Mesenchymal stem cell (in vitro differentiated cells and primary cell): ENCODE results near the gene P3R3URF.

Experiments
- DNase-seq: peaks from one replicate; pipeline ENCODE4 v3.0.0-alpha.2; 2013
- H2AFZ ChIP-seq: one replicate; pipeline ENCODE4 v1.6.1; 2013; ENCODE audit warnings: low read depth, mild to moderate bottlenecking, control low read depth, inconsistent platforms, low read length, moderate library complexity
- H2AK5ac ChIP-seq: 2 replicates; pipeline ENCODE4 v1.6.1; 2013; ENCODE audit warnings: low read length, moderate library complexity, mild to moderate bottlenecking, inconsistent platforms; ENCODE audit not compliant: severe bottlenecking
- H2BK120ac ChIP-seq: one replicate; pipeline ENCODE4 v1.6.1; 2013; ENCODE audit warnings: low read depth, mild to moderate bottlenecking, inconsistent platforms, low read length, moderate library complexity
- H2BK12ac ChIP-seq, 2 experiments: one replicate each; pipeline ENCODE4 v1.6.1; 2013; ENCODE audit warnings: inconsistent platforms in 2 of 2, low read length in 2 of 2, mild to moderate bottlenecking in 2 of 2, moderate library complexity in 2 of 2, control low read depth in 1 of 2
- H2BK15ac ChIP-seq: one replicate; pipeline ENCODE4 v1.6.1; 2013; ENCODE audit warnings: mild to moderate bottlenecking, low read depth, inconsistent platforms; ENCODE audit not compliant: poor library complexity, severe bottlenecking
- H2BK5ac ChIP-seq: 2 replicates; pipeline ENCODE4 v1.6.1; 2013; ENCODE audit warnings: low read depth, mild to moderate bottlenecking, low read length, control low read depth, inconsistent platforms; ENCODE audit not compliant: poor library complexity, severe bottlenecking
- H3K14ac ChIP-seq, 2 experiments: one replicate each; pipeline ENCODE4 v1.6.1; 2013; ENCODE audit warnings: inconsistent platforms in 2 of 2, low read length in 2 of 2, control low read depth in 1 of 2, mild to moderate bottlenecking in 1 of 2, moderate library complexity in 1 of 2
- H3K18ac ChIP-seq, 2 experiments: one replicate each; pipeline ENCODE4 v1.6.1; 2013; ENCODE audit warnings: inconsistent platforms in 2 of 2, low read length in 2 of 2, control low read depth in 1 of 2, low read depth in 1 of 2, mild to moderate bottlenecking in 1 of 2
- H3K23ac ChIP-seq, 2 experiments: one replicate each; pipeline ENCODE4 v1.6.1; 2013; ENCODE audit warnings: inconsistent platforms in 2 of 2, low read length in 2 of 2, mild to moderate bottlenecking in 2 of 2, moderate library complexity in 2 of 2, control low read depth in 1 of 2
- H3K27ac ChIP-seq: 2 replicates; pipeline ENCODE4 v1.5.1; 2013; ENCODE audit warnings: mild to moderate bottlenecking, moderate library complexity, low read length, control low read depth, inconsistent platforms; ENCODE audit not compliant: poor library complexity, severe bottlenecking
- H3K27me3 ChIP-seq, 2 experiments: 2 replicates each; pipeline versions ENCODE4 v1.6.1 to v1.7.0; 2013; ENCODE audit warnings: low read length in 2 of 2, mild to moderate bottlenecking in 2 of 2, moderate library complexity in 2 of 2, control low read depth in 1 of 2, inconsistent platforms in 1 of 2; ENCODE audit not compliant: control insufficient read depth in 1 of 2, insufficient read depth in 1 of 2
- H3K36me3 ChIP-seq, 2 experiments: 2 replicates each; pipeline versions ENCODE4 v1.6.1 to v1.7.0; 2013; ENCODE audit warnings: low read length in 2 of 2, control low read depth in 1 of 2, inconsistent platforms in 1 of 2, low read depth in 1 of 2, mild to moderate bottlenecking in 1 of 2; ENCODE audit not compliant: insufficient read depth in 2 of 2, control insufficient read depth in 1 of 2
- H3K4ac ChIP-seq, 2 experiments: one replicate each; pipeline ENCODE4 v1.6.1; 2013; ENCODE audit warnings: inconsistent platforms in 2 of 2, low read length in 2 of 2, mild to moderate bottlenecking in 2 of 2, moderate library complexity in 2 of 2, control low read depth in 1 of 2, low read depth in 1 of 2
- H3K4me1 ChIP-seq: 2 replicates; pipeline ENCODE4 v1.6.1; 2013; ENCODE audit warnings: low read depth, low read length, control low read depth; ENCODE audit not compliant: control insufficient read depth, insufficient read depth
- H3K4me2 ChIP-seq: 2 replicates; pipeline ENCODE4 v1.6.1; 2013; ENCODE audit warnings: low read length, mild to moderate bottlenecking, inconsistent platforms; ENCODE audit not compliant: poor library complexity, severe bottlenecking
- H3K4me3 ChIP-seq, 2 experiments: 2 replicates each; pipeline versions ENCODE4 v1.5.1 to v1.7.0; 2013; ENCODE audit warnings: low read length in 2 of 2, mild to moderate bottlenecking in 2 of 2, control low read depth in 1 of 2, low read depth in 1 of 2; ENCODE audit not compliant: insufficient read depth in 1 of 2
- H3K79me1 ChIP-seq: replicated peaks from 2 replicates; pipeline ENCODE4 v1.6.1; 2013; ENCODE audit warnings: mild to moderate bottlenecking, control low read depth, low read length, inconsistent platforms; ENCODE audit not compliant: poor library complexity, severe bottlenecking
- H3K9ac ChIP-seq: 2 replicates; pipeline ENCODE4 v1.7.0; 2013; ENCODE audit warnings: mild to moderate bottlenecking, low read length, moderate library complexity
- H3K9me3 ChIP-seq: 2 replicates; pipeline ENCODE4 v1.7.0; 2013; ENCODE audit warnings: mild to moderate bottlenecking, low read length; ENCODE audit not compliant: control insufficient read depth
- H4K8ac ChIP-seq: one replicate; pipeline ENCODE4 v1.6.1; 2013; ENCODE audit warnings: inconsistent platforms, mild to moderate bottlenecking, low read length, moderate library complexity
- H4K91ac ChIP-seq: one replicate; pipeline ENCODE4 v1.6.1; 2013; ENCODE audit warnings: mild to moderate bottlenecking, low read length, inconsistent platforms
- WGBS: methylation state at CpG from one replicate; pipeline ENCODE4 v1.1.7; 2013; ENCODE audit warnings: mixed read lengths; 5-methylcytosine and 5-hydroxymethylcytosine counted together

P3R3URF gene

DNA sequence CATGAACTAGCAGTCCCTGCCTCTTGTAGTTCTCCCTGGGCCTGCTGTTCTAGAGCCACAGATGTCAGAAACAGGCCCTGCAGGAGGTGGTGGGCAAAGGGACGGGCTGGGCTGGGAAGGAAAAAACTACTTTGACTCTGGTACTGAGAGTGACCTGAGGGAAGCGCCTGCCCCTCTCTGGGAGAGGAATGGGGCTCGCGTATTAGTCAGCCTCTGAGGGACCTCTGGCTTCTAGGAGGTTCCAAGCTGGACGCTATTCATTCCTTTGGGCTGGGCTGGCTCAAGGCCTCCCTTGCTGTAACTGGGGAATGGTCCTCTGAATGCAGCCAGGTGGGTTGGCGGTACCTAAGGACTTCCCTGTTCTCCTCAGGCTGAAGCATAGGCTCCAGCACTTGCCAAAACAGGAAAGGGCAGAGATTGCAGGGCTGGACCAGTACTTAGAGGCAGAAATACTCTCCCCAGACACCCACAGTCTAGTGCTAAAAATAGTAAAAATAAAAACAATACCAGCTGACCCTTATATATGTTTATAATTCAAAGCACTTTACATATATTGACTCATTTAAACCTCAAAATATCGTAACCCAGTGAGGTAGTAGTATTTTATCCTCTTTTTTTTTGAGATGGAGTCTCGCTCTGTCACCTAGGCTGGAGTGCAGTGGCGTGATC, 14.9 kb upstream of the P3R3URF start:
- no peak overlapping the region for H2AFZ ChIP-seq
- no peak overlapping the region for H2BK15ac ChIP-seq
- peaks cover 11% of the 10 kb centered on the region for H3K79me1 ChIP-seq
- H3K27me3 ChIP-seq, result no peaks in the 10 kb centered on the region
- H4K8ac ChIP-seq, result no peak overlapping the region
- H3K4me1 ChIP-seq, result peaks cover 14% of the 10 kb centered on the region
- H3K9ac ChIP-seq, result no peak overlapping the region
- peaks cover 72 to 79% of the 10 kb centered on the region in 2 experiments for H3K36me3 ChIP-seq
- H2AK5ac ChIP-seq, result no peak overlapping the region
- no peak overlapping the region for H3K14ac ChIP-seq
- no peak overlapping the region for H2BK12ac ChIP-seq
- no peak overlapping the region for H3K4ac ChIP-seq
- no peak overlapping the region for H2BK5ac ChIP-seq
- H3K23ac ChIP-seq, result no peak overlapping the region
- no peak overlapping the region for H2BK120ac ChIP-seq
- H3K27ac ChIP-seq, result no peak overlapping the region
- no peak for DNase-seq
- H4K91ac ChIP-seq, result no peak overlapping the region
- H3K4me2 ChIP-seq, result no peak overlapping the region
- no peaks in the 10 kb centered on the region for H3K9me3 ChIP-seq
- no peak overlapping the region for H3K18ac ChIP-seq
- H3K4me3 ChIP-seq, result no peak overlapping the region
- WGBS, result 95% methylated on average over 7 of the region's 9 CpGs

DNA sequence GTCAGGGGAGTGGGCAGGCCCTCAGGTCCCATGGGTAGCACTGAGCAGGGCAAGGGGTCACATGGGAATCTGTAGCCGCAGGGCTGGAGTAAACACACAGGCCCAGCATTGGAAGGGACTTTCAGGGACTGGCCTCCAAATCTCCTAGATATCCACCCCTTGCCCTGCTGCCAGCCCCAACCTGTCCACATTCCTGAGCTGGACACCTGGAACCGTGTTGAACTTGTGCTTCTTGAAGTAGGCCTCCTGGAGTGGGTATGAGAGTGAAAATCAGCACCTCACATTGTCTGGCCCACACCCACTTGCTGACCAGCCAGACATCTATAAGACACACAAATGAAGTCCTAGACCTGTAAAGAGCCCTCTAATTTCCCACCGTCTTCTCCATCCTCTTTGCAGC, 14.3 kb upstream of the P3R3URF start:
- peaks cover 18% of the 10 kb centered on the region for H3K4me1 ChIP-seq
- no peak overlapping the region for H2BK120ac ChIP-seq
- H3K79me1 ChIP-seq, result peaks cover 11% of the 10 kb centered on the region
- no peak overlapping the region for H2AK5ac ChIP-seq
- no peak overlapping the region for H3K23ac ChIP-seq
- H3K27me3 ChIP-seq, result no peaks in the 10 kb centered on the region
- no peak overlapping the region for H2BK15ac ChIP-seq
- no peak overlapping the region for H3K9ac ChIP-seq
- no peak overlapping the region for H2BK12ac ChIP-seq
- peaks cover 68 to 73% of the 10 kb centered on the region in 2 experiments for H3K36me3 ChIP-seq
- H3K4me2 ChIP-seq, result no peak overlapping the region
- no peaks in the 10 kb centered on the region for H3K9me3 ChIP-seq
- no peak overlapping the region for H3K27ac ChIP-seq
- H2BK5ac ChIP-seq, result no peak overlapping the region
- H4K91ac ChIP-seq, result no peak overlapping the region
- no peak for DNase-seq
- H3K4ac ChIP-seq, result no peak overlapping the region
- H3K18ac ChIP-seq, result no peak overlapping the region
- H4K8ac ChIP-seq, result no peak overlapping the region
- no peak overlapping the region for H2AFZ ChIP-seq
- whole genome bisulfite sequencing, result 90% methylated on average over 3 of the region's 3 CpGs
- no peak overlapping the region for H3K14ac ChIP-seq
- H3K4me3 ChIP-seq, result no peak overlapping the region

GRCh38 chr1:46188295-46189030, 12.2 kb upstream of the P3R3URF start:
- Histone ChIP-seq H3K4ac (no peak overlapping the region), H2BK15ac (no peak overlapping the region), H2BK12ac (no peak overlapping the region), H2AFZ (no peak overlapping the region), H3K18ac (no peak overlapping the region), H4K8ac (no peak overlapping the region), H3K79me1 (peaks cover 6% of the 10 kb centered on the region), H3K4me3 (no peak overlapping the region), H3K9ac (peak overlapping the region; percentile 77), H3K36me3 (peaks cover 53 to 54% of the 10 kb centered on the region in 2 experiments), H3K27me3 (no peaks in the 10 kb centered on the region), H3K23ac (no peak overlapping the region), H3K9me3 (no peaks in the 10 kb centered on the region), H2AK5ac (no peak overlapping the region), H3K14ac (no peak overlapping the region), H4K91ac (no peak overlapping the region), H3K4me2 (no peak overlapping the region), H3K4me1 (peaks cover 23% of the 10 kb centered on the region), H2BK5ac (no peak overlapping the region), H3K27ac (no peak overlapping the region), H2BK120ac (no peak overlapping the region)
- no peak for DNase-seq
- 94% methylated on average over 5 of the region's 6 CpGs for WGBS

- WGBS, result 93% methylated on average over 8 of the region's 8 CpGs
- Histone ChIP-seq H3K4ac (no peak overlapping the region), H3K4me2 (no peak overlapping the region)
These were observed 11.0 kb upstream of the P3R3URF start for GRCh38 chr1:46187106-46187869.

More at GRCh38 chr1:46187106-46187869, 11.0 kb upstream of the P3R3URF start:
- H4K8ac ChIP-seq, result no peak overlapping the region
- H3K27ac ChIP-seq, result no peak overlapping the region
- peaks cover 41 to 42% of the 10 kb centered on the region in 2 experiments for H3K36me3 ChIP-seq
- no peak overlapping the region for H2AFZ ChIP-seq
- H3K4me1 ChIP-seq, result peaks cover 31% of the 10 kb centered on the region
- H4K91ac ChIP-seq, result no peak overlapping the region
- H3K27me3 ChIP-seq, result no peaks in the 10 kb centered on the region
- no peak overlapping the region for H3K14ac ChIP-seq
- H3K4me3 ChIP-seq, result no peak overlapping the region
- H3K9me3 ChIP-seq, result no peaks in the 10 kb centered on the region
- H2BK15ac ChIP-seq, result no peak overlapping the region
- H3K9ac ChIP-seq, result no peak overlapping the region
- no peak overlapping the region for H3K18ac ChIP-seq
- H2BK12ac ChIP-seq, result no peak overlapping the region
- H2AK5ac ChIP-seq, result no peak overlapping the region
- H3K79me1 ChIP-seq, result no peaks in the 10 kb centered on the region
- no peak for DNase-seq
- no peak overlapping the region for H2BK120ac ChIP-seq
- no peak overlapping the region for H3K23ac ChIP-seq
- H2BK5ac ChIP-seq, result no peak overlapping the region
